ENCODE data around the gene SLC11A1.

The SLC11A1 gene

GRCh38 chr2:218406209-218406948 lies 24.3 kb downstream of the SLC11A1 start:
- peaks cover 32% of the 10 kb centered on the region for H3K4me1 ChIP-seq (ENCODE audit: control insufficient read depth, insufficient read depth, low read length, unreplicated experiment)
- peak overlapping the region; percentile 69 for H3K4me3 ChIP-seq (ENCODE audit: low read depth, low read length)
- peaks cover 17% of the 10 kb centered on the region for H3K79me2 ChIP-seq (ENCODE audit: control insufficient read depth, insufficient read depth, low read length, unreplicated experiment)
- peak overlapping the region; percentile 59 for H2AFZ ChIP-seq (ENCODE audit: low read length, unreplicated experiment)
- H3K27ac ChIP-seq (ENCODE audit: low read depth, low read length): peak overlapping the region; percentile 50
- H3K36me3 ChIP-seq (ENCODE audit: insufficient read depth, low read length): peaks cover 7% of the 10 kb centered on the region; the same call in 1 of the 2 replicates
- H3K27me3 ChIP-seq (ENCODE audit: insufficient read depth, low read length): no peaks in the 10 kb centered on the region

DNA sequence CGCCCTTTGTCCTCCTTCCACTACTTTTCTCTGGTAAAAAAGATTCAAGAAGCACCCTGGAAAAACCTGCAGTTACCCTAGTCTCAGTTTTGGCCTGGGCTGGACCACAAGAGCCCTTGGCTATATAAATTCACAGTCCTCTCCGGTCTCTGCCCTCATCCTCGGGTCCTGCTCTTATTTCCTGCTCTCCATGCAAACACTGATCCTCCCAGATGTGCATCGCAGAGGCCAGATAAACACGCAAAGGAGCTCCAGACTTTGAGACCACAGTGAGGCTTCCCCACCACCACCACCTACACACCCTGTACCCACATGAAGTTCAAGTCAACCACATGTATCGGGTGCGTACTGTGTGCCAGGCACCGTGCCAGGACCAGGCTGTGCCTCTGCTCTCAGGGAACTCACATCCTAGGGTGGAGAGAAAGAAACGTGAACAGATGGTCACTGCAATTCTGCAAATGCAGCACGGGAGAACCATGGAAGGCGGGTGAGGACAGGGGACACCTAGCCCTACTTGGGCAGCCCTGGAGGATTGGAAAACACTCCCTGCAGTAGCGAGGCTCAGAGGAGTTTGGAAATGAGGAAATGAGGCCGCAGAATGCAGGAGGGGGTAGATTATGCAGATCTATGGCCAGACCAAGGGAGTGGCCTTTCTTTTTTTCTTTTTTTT lies 25.0 kb downstream of the SLC11A1 start:
- peaks cover 10% of the 10 kb centered on the region for H3K79me2 ChIP-seq (ENCODE audit: control insufficient read depth, insufficient read depth, low read length, unreplicated experiment)
- peaks cover 7% of the 10 kb centered on the region; the same call in 1 of the 2 replicates for H3K36me3 ChIP-seq (ENCODE audit: insufficient read depth, low read length)
- peak overlapping the region; percentile 50 for H3K27ac ChIP-seq (ENCODE audit: low read depth, low read length)
- H3K27me3 ChIP-seq (ENCODE audit: insufficient read depth, low read length): no peaks in the 10 kb centered on the region
- H3K4me3 ChIP-seq (ENCODE audit: low read depth, low read length): peak overlapping the region; percentile 68
- H3K4me1 ChIP-seq (ENCODE audit: control insufficient read depth, insufficient read depth, low read length, unreplicated experiment): peaks cover 27% of the 10 kb centered on the region
- peak overlapping the region; percentile 59 for H2AFZ ChIP-seq (ENCODE audit: low read length, unreplicated experiment)

DNA sequence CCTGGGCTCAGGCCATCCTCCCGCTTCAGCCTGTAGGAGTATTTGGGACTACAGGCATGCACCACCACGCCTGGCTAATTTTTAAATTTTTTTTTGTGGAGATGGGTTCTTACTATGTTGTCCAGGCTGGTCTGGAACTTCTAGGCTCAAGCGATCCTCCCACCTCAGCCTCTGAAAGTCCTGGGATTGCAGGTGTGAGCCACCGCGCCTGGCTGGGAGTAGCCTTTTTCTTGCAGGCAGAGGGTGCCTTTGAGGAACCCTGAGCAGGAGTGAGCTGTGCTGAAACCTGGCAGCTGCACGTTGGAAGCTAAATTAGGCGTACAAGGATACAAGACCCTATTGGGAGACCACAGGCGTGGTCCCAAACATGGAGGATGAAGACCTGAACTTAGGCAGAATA lies 25.6 kb downstream of the SLC11A1 start:
- Histone ChIP-seq H3K27ac (ENCODE audit: low read depth, low read length) (no peak overlapping the region), H3K4me3 (ENCODE audit: low read depth, low read length) (no peak overlapping the region), H3K4me1 (ENCODE audit: control insufficient read depth, insufficient read depth, low read length, unreplicated experiment) (peaks cover 27% of the 10 kb centered on the region), H3K36me3 (ENCODE audit: insufficient read depth, low read length) (peaks cover 7% of the 10 kb centered on the region; the same call in 1 of the 2 replicates), H3K27me3 (ENCODE audit: insufficient read depth, low read length) (no peaks in the 10 kb centered on the region), H3K79me2 (ENCODE audit: control insufficient read depth, insufficient read depth, low read length, unreplicated experiment) (peaks cover 4% of the 10 kb centered on the region), H2AFZ (ENCODE audit: low read length, unreplicated experiment) (no peak overlapping the region)

- H2AFZ ChIP-seq (ENCODE audit: low read length, unreplicated experiment): no peak overlapping the region
- no peaks in the 10 kb centered on the region for H3K4me1 ChIP-seq (ENCODE audit: control insufficient read depth, insufficient read depth, low read length, unreplicated experiment)
- H3K36me3 ChIP-seq (ENCODE audit: insufficient read depth, low read length): no peaks in the 10 kb centered on the region
- no peak overlapping the region for H3K27ac ChIP-seq (ENCODE audit: low read depth, low read length)
- no peaks in the 10 kb centered on the region for H3K27me3 ChIP-seq (ENCODE audit: insufficient read depth, low read length)
- H3K79me2 ChIP-seq (ENCODE audit: control insufficient read depth, insufficient read depth, low read length, unreplicated experiment): no peaks in the 10 kb centered on the region
- H3K4me3 ChIP-seq (ENCODE audit: low read depth, low read length): no peak overlapping the region
Measured at GRCh38 chr2:218418321-218418716, 36.2 kb downstream of the SLC11A1 start.

DNA sequence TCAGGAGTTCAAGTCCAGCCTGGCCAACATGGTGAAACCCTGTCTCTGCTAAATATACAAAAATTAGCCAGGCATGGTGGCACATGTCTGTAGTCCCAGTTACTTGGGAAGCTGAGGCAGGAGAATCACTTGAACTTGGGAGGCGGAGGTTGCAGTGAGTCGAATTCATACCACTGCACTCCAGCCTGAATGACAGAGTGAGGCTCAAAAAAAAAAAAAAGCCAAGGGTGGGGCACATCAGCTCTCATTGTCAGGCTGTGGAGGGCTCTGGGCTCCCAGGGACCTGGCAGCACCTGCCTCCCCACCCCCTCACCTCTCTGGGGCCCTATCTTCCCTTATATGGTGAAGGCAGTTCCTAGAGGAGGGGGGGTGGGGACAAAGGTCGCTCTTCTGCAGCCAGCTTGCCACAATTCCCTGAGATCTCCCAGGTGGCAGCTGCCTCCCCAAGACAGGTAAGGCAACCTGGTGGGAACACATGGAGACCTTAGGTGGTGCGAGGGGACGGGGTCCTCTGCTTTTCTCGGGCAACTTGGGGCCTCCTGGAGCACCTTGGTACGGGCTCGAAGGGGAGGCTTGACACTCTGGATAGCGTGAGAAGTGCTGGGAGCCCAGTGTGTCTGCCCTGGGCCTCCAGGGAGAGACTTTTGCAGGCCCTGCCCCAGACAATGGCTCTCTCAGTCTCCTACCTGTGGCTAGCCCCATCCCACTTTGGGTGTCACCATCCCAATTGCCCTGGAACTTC lies 36.8 kb downstream of the SLC11A1 start, which contains the start of gene VIL1:
Gene VIL1 (plus strand): TSS at position 407 of the 742 bp plus-strand sequence. CDS start 4,656 bp downstream, outside the sequence.
- H2AFZ ChIP-seq (ENCODE audit: low read length, unreplicated experiment): no peak within 1 kb of the TSS

GRCh38 chr2:218419630-218420216 lies 37.6 kb downstream of the SLC11A1 start:
- Histone ChIP-seq H3K4me3 (ENCODE audit: low read depth, low read length) (no peak overlapping the region), H3K4me1 (ENCODE audit: control insufficient read depth, insufficient read depth, low read length, unreplicated experiment) (no peaks in the 10 kb centered on the region), H2AFZ (ENCODE audit: low read length, unreplicated experiment) (no peak overlapping the region), H3K79me2 (ENCODE audit: control insufficient read depth, insufficient read depth, low read length, unreplicated experiment) (no peaks in the 10 kb centered on the region), H3K27me3 (ENCODE audit: insufficient read depth, low read length) (no peaks in the 10 kb centered on the region), H3K27ac (ENCODE audit: low read depth, low read length) (no peak overlapping the region), H3K36me3 (ENCODE audit: insufficient read depth, low read length) (no peaks in the 10 kb centered on the region)

More for the DNA sequence above, 36.8 kb downstream of the SLC11A1 start, which contains the start of gene VIL1:
- no peaks in the 10 kb centered on the region for H3K27me3 ChIP-seq (ENCODE audit: insufficient read depth, low read length)
- H3K79me2 ChIP-seq (ENCODE audit: control insufficient read depth, insufficient read depth, low read length, unreplicated experiment): no peaks in the 10 kb centered on the region
- no peak within 1 kb of the TSS for H3K27ac ChIP-seq (ENCODE audit: low read depth, low read length)
- no peaks in the 10 kb centered on the region for H3K4me1 ChIP-seq (ENCODE audit: control insufficient read depth, insufficient read depth, low read length, unreplicated experiment)
- no peaks in the 10 kb centered on the region for H3K36me3 ChIP-seq (ENCODE audit: insufficient read depth, low read length)
- no peak within 1 kb of the TSS for H3K4me3 ChIP-seq (ENCODE audit: low read depth, low read length)

DNA sequence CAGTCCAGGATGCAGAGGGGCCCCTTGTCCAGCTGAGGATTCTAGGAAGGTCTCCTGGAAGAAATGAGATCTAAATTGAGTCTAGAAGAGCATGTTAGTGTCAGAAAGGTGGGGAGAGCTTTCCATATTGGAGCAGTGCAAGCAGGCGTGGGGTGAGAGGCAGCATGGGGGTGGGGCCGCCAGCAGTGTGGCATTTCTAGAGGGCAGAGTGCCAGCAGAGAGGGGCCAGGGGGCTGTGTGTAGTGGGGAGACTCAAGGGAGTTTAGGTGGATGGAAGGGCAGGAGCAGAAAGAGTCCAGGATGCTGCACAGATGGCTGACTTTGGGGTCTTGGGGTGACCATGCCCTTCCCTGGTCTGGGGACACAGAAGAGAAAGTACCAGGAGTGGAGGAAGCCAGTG lies 39.0 kb downstream of the SLC11A1 start:
- no peaks in the 10 kb centered on the region for H3K79me2 ChIP-seq (ENCODE audit: control insufficient read depth, insufficient read depth, low read length, unreplicated experiment)
- no peaks in the 10 kb centered on the region for H3K4me1 ChIP-seq (ENCODE audit: control insufficient read depth, insufficient read depth, low read length, unreplicated experiment)
- no peaks in the 10 kb centered on the region for H3K36me3 ChIP-seq (ENCODE audit: insufficient read depth, low read length)
- no peaks in the 10 kb centered on the region for H3K27me3 ChIP-seq (ENCODE audit: insufficient read depth, low read length)
- no peak overlapping the region for H3K27ac ChIP-seq (ENCODE audit: low read depth, low read length)
- no peak overlapping the region for H3K4me3 ChIP-seq (ENCODE audit: low read depth, low read length)
- no peak overlapping the region for H2AFZ ChIP-seq (ENCODE audit: low read length, unreplicated experiment)

DNA sequence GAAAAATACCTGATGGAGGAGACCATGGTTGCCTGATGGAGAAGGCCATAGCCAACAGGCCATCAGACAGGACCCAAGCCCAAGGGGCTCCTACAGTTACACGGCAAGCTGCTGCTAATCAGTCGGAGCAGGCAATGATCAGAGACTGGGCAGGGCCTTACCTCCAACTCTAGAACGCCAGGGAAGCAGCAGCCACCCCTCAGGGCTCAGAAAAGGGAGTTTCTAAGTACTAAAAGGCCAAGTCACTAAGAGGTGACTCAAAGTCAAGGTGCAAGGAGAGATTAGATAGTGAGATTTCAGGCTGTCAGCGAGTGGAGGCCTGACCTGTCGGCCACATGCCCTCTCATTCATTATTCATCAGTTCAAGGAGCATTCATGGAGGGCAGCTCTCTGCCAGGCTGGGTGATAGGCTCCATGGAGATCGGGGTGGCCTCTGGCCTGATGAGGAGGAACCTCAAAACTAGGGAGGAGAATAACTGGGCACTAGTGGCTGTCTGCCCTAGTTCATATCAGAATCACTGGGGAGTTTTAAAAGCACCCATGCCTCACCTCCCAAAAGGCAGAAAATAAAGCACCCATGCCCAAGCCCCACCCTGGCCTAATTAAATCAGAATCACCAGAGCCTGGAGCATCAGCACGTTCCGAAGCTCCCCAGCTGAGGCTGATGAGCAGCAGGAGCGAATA lies 40.5 kb downstream of the SLC11A1 start:
- Histone ChIP-seq H3K4me3 (ENCODE audit: low read depth, low read length) (no peak overlapping the region), H3K79me2 (ENCODE audit: control insufficient read depth, insufficient read depth, low read length, unreplicated experiment) (no peaks in the 10 kb centered on the region), H3K36me3 (ENCODE audit: insufficient read depth, low read length) (no peaks in the 10 kb centered on the region), H3K27me3 (ENCODE audit: insufficient read depth, low read length) (no peaks in the 10 kb centered on the region), H2AFZ (ENCODE audit: low read length, unreplicated experiment) (no peak overlapping the region), H3K27ac (ENCODE audit: low read depth, low read length) (no peak overlapping the region), H3K4me1 (ENCODE audit: control insufficient read depth, insufficient read depth, low read length, unreplicated experiment) (no peaks in the 10 kb centered on the region)

DNA sequence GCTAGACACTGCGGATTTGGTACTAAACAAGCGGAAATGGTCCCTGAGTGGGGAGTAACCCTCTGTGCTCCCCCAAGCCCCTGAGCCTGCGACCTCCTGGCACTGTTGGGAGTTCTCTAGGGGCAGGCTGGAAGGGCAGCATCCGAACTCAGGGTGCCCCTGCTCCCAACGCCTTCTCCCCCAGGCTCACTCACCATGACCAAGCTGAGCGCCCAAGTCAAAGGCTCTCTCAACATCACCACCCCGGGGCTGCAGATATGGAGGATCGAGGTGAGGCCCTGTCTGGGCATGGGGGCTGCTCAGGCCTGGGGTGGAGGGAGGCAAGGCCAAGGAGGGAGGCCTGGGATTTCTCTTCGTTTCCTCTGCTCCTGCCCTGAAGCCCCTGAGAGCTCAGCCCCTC lies 41.5 kb downstream of the SLC11A1 start:
- H3K79me2 ChIP-seq (ENCODE audit: control insufficient read depth, insufficient read depth, low read length, unreplicated experiment): no peaks in the 10 kb centered on the region
- no peaks in the 10 kb centered on the region for H3K27me3 ChIP-seq (ENCODE audit: insufficient read depth, low read length)
- H3K4me1 ChIP-seq (ENCODE audit: control insufficient read depth, insufficient read depth, low read length, unreplicated experiment): no peaks in the 10 kb centered on the region
- H3K36me3 ChIP-seq (ENCODE audit: insufficient read depth, low read length): no peaks in the 10 kb centered on the region
- H2AFZ ChIP-seq (ENCODE audit: low read length, unreplicated experiment): no peak overlapping the region
- no peak overlapping the region for H3K4me3 ChIP-seq (ENCODE audit: low read depth, low read length)
- H3K27ac ChIP-seq (ENCODE audit: low read depth, low read length): no peak overlapping the region

- no peak overlapping the region for H3K4me3 ChIP-seq (ENCODE audit: low read depth, low read length)
- no peak overlapping the region for H2AFZ ChIP-seq (ENCODE audit: low read length, unreplicated experiment)
- H3K79me2 ChIP-seq (ENCODE audit: control insufficient read depth, insufficient read depth, low read length, unreplicated experiment): no peaks in the 10 kb centered on the region
- H3K27me3 ChIP-seq (ENCODE audit: insufficient read depth, low read length): no peaks in the 10 kb centered on the region
- H3K4me1 ChIP-seq (ENCODE audit: control insufficient read depth, insufficient read depth, low read length, unreplicated experiment): no peaks in the 10 kb centered on the region
- no peak overlapping the region for H3K27ac ChIP-seq (ENCODE audit: low read depth, low read length)
- no peaks in the 10 kb centered on the region for H3K36me3 ChIP-seq (ENCODE audit: insufficient read depth, low read length)
Measured at GRCh38 chr2:218425531-218425930, 43.5 kb downstream of the SLC11A1 start.
